Thyroid gland (tissue), 4 donors: ENCODE data around the gene PASK.

Experiments
- POLR2A ChIP-seq, 2 donors: fragments of 450-650 bp; IDR thresholded peaks; one replicate each; pipeline ENCODE4 v1.6.1; 2017; ENCODE audit warnings: antibody characterized with exemption in 2 of 2, mild to moderate bottlenecking in 2 of 2, moderate library complexity in 1 of 2
- TF ChIP-seq, protein P1 (sequence below), 6 experiments: fragments of 200-600 bp in 3 of 6; fragments of 450-650 bp in 3 of 6; sonication (generic) in 3 of 6; IDR thresholded peaks; one replicate each; pipeline ENCODE4 v1.5.1; 2016 to 2019; ENCODE audit warnings: antibody characterized with exemption in 6 of 6, mild to moderate bottlenecking in 2 of 6, inconsistent platforms in 1 of 6, moderate library complexity in 1 of 6

GRCh38 chr2:241107031-241107783, 42.1 kb downstream of the PASK start:
- TF ChIP-seq, protein P1, sequence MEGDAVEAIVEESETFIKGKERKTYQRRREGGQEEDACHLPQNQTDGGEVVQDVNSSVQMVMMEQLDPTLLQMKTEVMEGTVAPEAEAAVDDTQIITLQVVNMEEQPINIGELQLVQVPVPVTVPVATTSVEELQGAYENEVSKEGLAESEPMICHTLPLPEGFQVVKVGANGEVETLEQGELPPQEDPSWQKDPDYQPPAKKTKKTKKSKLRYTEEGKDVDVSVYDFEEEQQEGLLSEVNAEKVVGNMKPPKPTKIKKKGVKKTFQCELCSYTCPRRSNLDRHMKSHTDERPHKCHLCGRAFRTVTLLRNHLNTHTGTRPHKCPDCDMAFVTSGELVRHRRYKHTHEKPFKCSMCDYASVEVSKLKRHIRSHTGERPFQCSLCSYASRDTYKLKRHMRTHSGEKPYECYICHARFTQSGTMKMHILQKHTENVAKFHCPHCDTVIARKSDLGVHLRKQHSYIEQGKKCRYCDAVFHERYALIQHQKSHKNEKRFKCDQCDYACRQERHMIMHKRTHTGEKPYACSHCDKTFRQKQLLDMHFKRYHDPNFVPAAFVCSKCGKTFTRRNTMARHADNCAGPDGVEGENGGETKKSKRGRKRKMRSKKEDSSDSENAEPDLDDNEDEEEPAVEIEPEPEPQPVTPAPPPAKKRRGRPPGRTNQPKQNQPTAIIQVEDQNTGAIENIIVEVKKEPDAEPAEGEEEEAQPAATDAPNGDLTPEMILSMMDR (IDR thresholded peaks at IDR 0.05), result no peak
- TF ChIP-seq POLR2A (IDR thresholded peaks at IDR 0.05), result no peak
